GM12864 (cell line): ENCODE data around the gene ZSCAN5C.
"Not testable (repeated sequence)": the region's sequence is repeated elsewhere in the genome, so short reads cannot be mapped to it uniquely, and the experiment has no call there.

ENCODE experiments used
- DNase-seq: peaks from one replicate; pipeline ENCODE4 v3.0.0-alpha.2; 2011; ENCODE audit warnings: low read depth
- H3K4me3 ChIP-seq: 2 replicates; pipeline ENCODE4 v1.5.1; 2011; ENCODE audit warnings: mild to moderate bottlenecking, low read depth, low read length, control low read depth
- TF ChIP-seq, protein P1 (sequence below): IDR thresholded peaks from 2 replicates; pipeline ENCODE4 v1.5.1; 2011; ENCODE audit warnings: low read depth, mild to moderate bottlenecking, moderate library complexity, low read length, control low read depth, inconsistent platforms; ENCODE audit errors: missing control alignments

The ZSCAN5C gene

DNA sequence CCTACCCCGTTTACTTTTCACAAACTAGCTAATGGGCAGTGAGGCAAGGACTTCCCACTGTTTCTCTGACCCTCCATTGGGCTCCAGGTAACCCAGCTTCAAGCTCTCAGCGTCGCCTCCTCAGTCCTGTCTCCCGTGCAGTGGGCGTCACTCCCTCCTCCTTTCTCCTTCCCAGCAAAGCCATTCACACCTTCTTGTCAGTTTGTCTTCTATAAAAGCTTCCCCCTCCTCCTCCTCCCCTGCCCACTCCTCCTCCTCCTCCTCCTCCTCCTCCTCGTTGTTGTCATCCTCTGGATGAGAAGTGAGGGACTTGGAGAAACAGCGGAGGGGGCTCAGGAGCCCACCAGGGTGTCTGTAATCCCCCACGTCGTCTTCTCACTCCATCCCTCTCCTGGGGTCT, 28.0 kb upstream of the ZSCAN5C start:
- TF ChIP-seq, protein P1, sequence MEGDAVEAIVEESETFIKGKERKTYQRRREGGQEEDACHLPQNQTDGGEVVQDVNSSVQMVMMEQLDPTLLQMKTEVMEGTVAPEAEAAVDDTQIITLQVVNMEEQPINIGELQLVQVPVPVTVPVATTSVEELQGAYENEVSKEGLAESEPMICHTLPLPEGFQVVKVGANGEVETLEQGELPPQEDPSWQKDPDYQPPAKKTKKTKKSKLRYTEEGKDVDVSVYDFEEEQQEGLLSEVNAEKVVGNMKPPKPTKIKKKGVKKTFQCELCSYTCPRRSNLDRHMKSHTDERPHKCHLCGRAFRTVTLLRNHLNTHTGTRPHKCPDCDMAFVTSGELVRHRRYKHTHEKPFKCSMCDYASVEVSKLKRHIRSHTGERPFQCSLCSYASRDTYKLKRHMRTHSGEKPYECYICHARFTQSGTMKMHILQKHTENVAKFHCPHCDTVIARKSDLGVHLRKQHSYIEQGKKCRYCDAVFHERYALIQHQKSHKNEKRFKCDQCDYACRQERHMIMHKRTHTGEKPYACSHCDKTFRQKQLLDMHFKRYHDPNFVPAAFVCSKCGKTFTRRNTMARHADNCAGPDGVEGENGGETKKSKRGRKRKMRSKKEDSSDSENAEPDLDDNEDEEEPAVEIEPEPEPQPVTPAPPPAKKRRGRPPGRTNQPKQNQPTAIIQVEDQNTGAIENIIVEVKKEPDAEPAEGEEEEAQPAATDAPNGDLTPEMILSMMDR = no peak
- H3K4me3 ChIP-seq = no peak overlapping the region
- DNase-seq = no peak

DNA sequence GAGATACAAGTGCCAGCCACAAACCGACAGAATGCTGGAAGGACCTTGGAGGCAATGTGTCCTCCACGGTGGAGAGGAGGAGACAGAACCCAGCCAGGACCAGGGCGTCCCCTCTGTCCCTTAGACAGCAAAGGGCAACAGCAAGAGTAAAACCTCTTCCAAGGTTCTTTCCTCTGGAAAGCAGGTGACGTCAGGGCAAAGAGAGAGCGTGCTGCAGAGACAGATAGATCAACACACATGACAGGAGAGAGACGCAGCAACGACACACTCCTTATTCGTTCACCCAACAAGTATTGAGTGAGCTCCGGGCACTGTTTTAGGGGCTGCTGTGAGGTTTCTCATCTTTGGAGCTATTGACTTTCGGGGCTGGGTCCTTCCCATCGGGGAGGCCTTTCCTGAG, 27.5 kb upstream of the ZSCAN5C start:
- TF ChIP-seq, protein P1 = no peak
- H3K4me3 ChIP-seq = no peak overlapping the region
- no peak for DNase-seq

DNA sequence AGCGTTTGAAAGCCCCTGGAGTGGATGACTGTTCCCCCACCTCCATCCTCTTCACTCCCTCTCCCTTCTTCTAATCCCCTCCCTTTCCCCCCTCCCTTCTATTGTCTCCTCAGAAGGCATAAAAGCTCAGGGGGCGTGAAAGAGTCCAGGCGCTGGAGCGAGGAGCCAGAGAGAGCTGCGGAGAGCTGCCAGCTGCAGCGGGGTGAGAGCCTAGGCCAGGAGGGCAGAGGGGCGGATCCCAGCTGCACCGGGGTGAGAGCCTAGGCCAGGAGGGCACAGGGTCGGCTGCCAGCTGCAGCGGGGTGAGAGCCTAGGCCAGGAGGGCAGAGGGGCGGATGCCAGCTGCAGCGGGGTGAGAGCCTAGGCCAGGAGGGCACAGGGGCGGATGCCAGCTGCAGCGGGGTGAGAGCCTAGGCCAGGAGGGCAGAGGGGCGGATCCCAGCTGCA, 26.2 kb upstream of the ZSCAN5C start, which contains the start of gene GALP:
GALP (plus strand) TSS at position 148 of the 447 bp plus-strand sequence. CDS start 1,101 bp downstream, outside the sequence.
- DNase-seq = not testable (repeated sequence)

DNA sequence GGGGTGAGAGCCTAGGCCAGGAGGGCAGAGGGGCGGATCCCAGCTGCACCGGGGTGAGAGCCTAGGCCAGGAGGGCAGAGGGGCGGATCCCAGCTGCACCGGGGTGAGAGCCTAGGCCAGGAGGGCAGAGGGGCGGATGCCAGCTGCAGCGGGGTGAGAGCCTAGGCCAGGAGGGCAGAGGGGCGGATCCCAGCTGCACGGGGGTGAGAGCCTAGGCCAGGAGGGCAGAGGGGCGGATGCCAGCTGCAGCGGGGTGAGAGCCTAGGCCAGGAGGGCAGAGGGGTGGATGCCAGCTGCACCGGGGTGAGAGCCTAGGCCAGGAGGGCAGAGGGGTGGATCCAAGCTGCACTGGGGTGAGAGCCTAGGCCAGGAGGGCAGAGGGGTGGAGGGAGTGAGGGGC, 25.8 kb upstream of the ZSCAN5C start:
- DNase-seq, H3K4me3 ChIP-seq: not testable (repeated sequence)

More for the DNA sequence above, 26.2 kb upstream of the ZSCAN5C start, which contains the start of gene GALP:
- not testable (repeated sequence) for H3K4me3 ChIP-seq

DNA sequence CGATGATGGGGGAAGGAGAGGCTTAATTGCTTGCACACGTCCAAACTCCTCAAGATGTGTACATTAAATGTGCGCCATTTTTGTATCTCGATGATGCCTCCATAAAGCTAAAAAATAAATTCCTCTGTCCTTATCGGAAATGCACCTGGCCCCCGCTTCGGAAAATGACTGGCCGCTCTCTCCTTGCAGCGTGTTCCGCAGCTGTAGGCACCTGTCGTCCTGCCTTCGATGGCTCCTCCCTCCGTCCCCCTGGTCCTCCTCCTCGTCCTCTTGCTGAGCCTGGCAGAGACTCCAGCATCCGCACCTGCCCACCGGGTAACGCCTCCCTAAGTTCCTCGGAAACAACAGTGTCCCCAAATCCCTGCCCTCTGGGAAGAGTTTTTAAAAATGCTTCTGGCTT, 25.2 kb upstream of the ZSCAN5C start:
- no peak overlapping the region for H3K4me3 ChIP-seq
- DNase-seq = no peak
- TF ChIP-seq, protein P1 = no peak

DNA sequence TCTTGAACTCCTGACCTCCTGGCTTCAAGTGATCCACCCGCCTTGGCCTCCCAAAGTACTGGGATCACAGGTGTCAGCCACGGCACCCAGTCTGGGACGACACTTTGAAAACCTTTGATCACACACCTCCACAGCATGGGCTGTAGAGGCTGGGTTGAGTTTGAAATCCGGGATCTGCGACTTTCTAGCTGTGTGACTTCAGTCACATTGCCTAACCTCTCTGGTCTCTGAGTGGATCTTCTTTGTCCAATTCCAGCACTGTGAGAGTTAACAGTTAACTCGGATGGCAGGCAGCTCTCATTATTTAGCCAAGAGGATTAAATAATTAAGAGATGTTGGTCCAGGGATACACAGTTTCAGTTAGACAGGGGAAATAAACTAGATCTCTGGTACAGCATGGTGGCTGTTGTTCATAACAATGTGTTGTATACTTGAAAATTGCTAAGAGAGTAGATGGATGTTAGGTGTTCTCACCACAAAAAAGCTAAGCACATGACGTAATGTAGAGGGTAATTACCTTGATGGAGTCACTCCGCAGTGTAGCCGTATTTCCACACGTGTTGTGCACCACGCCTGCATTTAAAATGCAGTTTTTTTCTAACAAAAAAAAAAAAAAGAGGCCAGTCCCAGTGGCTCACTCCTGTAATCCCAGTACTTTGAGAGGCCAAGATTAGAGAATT, 24.4 kb upstream of the ZSCAN5C start:
- H3K4me3 ChIP-seq = no peak overlapping the region
- TF ChIP-seq, protein P1 = no peak
- DNase-seq = no peak

DNA sequence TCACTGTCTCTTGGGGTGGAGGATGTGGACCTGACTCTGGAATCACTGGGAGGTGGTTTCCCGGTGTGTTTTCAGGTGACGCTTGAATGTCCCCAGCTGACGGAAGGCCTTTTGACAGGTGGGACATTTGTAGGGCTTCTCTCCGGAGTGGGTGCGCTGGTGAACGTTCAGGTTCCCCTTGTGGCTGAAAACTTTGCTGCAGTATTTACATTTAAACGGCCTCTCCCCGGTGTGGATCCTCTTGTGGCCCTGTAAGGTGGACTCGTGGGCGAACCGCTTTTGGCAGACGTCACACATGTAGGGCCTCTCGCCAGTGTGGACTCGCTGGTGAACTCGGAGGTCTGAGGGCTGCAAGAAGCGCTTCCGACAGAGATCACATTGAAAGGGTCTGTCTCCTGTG, 12.3 kb upstream of the ZSCAN5C start:
- DNase-seq = no peak
- no peak overlapping the region for H3K4me3 ChIP-seq
- TF ChIP-seq, protein P1 = peak; percentile 34

DNA sequence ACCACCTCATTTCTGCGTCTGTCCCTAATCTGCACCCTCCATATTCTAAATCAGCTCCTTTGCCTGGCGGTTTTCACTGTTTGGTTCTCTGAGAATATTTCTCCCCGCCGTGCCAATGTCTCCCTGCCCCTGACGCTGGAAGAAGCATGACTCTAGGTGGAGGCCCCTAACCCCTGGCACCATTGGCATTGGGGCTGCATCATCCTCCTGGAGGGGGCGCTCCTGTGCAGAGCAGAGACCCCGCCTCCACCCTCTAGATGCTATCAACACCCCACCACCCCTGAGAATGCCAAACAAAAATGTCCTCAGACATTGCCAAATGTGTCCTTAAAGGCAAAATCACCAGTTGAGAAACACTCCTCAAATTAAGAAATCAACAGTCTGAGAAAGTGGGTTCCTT, 11.0 kb upstream of the ZSCAN5C start:
- H3K4me3 ChIP-seq = no peak overlapping the region
- TF ChIP-seq, protein P1 = no peak
- DNase-seq = no peak
